ENCODE results near the gene C2orf80.
A peak's percentile ranks its signal among the peaks of the same experiment; 100 is the strongest.
"Not testable (repeated sequence)": the region's sequence is repeated elsewhere in the genome, so short reads cannot be mapped to it uniquely, and the experiment has no call there.

The C2orf80 gene

DNA sequence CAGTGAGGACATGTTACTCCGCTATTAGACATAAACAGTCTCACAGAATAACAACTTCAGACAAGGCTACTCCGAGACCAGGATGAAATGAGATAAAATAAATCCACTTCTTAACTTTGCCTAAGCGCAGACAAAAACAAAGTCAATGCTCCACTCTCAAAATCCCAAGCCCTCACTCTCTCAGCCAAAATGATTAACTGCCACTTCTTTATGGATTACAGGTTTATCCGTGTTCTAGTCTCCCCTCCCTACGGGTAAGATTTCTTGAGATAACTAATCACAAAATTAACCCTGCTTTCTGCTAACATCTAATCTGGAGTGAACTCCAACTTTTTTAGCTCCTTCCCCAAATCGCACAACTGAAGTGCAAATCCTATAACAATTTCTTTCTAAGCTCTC lies 59.1 kb downstream of the C2orf80 start:
- no peak for DNase-seq

DNA sequence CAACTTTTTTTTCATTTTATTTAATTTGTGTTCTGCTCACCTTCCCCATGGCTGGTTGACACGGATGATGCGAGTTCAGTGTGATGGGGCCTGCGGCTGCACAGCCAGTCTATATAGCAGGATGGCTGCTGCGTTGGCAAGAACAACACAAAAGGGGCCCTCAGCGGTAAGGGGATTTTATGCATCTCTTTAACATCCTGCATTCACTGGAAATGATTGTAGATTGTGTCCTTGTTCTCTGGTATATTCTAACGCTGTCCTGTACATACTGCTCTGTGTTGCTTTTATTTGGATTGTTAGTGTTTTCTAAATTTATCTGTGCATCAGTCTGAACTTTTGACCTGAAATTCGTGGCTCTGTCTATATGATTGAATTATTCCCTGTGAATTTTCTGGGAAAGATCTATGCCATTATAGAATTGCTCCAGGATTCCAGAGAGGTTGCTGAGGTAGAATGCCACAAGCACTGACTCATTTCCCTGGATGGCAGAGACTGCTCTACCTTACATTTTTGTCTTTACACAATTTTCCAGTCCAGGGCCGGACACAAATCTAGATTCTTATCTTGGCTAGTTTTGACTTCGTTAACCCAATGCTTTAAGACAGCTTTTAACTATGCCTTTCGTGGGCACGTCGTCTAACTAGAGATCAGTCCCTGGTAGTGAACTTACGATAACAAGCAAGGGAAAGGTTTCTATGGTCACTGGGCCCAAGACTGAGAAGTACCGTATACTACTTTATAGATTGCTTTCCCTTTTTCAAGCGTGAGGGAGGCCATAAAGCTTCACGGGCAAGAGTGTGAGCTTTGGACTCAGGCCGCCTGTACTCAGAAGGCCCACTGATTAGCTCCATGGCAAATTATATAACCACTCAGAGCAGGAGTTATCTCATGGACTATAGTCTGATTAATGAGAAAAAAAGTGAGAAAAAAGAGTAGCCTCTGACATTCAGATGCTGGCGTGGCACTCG lies 59.8 kb downstream of the C2orf80 start, which contains the start of gene CRYGC:
Gene CRYGC (minus strand): TSS at position 85 of the 968 bp plus-strand sequence. CDS start 36 bp downstream, at position 49.
- no peak for DNase-seq

DNA sequence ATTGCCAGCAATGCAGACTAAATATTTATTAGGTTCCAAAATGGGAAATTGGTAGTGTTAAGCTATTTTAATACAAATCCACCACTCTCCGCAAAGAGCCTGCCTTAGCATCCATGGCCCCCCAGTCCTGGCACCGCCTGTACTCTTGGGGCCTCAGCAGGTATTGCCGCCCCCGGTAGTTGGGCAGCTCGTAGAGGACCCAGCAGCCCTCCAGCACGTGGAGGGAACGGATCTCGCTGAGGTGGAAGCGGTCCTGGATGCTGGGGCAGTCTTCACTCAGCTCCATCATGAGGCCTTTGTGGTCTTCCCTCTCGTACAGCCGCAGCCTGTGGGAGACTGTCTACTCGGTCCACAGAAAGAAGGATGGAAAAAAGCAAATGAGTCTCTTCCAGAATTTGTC lies 61.7 kb downstream of the C2orf80 start:
- DNase-seq: no peak

DNA sequence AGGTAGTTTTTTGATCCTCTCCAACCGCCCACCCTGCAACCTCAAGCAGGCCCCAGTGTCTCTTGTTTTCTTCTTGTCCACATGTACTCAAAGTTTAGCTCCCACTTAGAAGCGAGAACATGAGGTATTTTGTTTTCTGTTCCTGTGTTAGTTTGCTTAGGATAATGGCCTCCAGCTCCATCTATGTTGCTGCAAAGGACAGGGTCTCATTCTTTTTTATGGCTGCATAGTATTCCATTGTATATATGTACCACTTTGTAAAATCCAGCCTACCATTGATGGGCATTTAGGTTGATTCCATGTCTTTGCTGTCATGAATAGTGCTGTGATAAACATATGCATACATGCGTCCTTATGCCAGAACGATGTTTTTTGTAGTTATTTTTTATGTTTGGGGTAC lies 62.7 kb downstream of the C2orf80 start:
- no peak for DNase-seq

DNA sequence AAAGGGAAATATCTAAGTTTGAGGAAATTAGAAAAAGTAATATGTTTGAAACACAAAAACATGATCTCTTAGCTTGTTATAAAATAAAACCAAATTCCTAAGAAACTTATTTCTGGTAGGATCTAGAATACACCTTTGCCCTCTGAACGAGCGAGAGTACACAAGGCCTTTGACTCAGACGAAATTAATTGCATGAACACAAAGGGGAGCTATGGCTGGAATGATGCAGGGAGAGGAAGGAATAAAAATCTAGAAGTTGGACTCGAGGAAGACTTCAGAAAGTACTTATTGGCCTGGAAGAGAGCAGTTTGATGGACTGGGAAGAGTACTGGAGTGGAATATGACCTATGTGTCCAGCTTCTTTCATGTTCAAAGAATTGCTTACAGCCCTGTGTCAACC lies 64.6 kb downstream of the C2orf80 start:
- DNase-seq: no peak

DNA sequence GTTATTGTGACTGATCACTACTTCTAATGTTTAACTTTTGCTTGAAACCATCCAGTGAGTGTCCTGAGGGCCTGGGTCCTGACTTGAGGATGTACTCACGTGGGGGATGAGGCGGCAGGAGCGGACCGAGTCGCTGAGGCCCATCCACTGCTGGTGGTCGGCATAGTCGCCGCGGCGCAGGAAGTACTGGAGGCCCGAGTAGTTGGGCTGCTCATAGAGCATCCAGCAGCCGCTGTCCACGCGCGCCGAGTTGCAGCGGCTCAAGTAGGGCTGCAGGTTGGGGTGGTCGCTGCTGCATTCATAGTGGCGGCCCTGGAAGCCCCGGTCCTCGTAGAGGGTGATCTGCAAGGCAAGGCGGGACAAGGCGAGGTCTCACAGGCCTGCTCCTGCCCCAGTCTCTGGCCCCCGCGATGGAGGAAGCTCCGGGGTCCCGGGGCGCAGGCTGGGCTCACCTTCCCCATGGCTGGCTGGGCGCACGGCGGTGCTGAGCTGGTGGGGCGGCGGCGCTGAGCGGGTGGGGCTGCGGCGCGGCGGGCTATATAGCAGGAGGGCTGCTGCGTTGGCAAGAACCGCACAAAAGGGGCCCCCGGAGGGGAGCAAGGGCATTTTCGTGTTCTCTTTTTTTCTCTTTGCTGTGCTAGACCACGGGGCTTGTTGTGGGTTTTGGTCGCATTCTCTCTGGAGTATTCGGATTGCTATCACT lies 65.7 kb downstream of the C2orf80 start, which contains the start of gene CRYGD:
Gene CRYGD (minus strand): TSS at position 512 of the 703 bp plus-strand sequence. CDS start 51 bp downstream, at position 461.
- DNase-seq: peak; percentile 4

DNA sequence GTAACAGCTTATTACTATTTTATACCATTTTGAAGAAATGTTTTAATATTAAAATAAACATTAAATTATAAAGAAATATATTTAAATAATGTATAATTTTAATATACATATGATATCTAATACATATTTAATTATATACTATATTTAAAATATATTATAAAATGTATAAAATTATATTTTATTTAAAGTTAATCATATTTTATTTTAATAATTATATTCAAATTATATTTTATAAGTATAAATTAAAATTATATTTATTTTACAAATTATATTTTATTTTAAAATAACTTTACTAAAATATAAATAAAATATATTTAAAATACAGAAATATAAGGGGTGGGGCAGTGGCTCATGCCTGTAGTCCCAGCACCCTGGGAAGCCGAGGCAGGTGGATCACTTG lies 67.6 kb downstream of the C2orf80 start:
- no peak for DNase-seq

DNA sequence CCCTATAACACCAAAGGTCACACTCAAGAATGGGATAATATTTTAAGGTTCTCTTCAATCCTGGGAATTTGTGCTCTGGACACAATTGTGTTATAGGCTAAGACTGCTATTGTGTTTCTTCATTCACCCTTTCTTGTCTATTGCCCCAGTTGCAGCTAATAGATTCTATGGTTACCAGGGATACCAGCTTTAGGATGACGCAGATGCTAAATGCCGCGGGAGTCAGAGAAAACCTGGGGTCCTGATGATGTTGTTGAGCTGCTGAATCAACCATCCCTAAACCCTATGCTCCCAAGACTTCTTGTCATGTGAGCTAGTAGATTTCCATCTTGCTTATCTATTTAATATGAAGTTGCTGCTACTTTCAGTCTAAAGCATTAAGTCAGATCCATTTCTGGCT lies 70.9 kb downstream of the C2orf80 start:
- no peak for DNase-seq

DNA sequence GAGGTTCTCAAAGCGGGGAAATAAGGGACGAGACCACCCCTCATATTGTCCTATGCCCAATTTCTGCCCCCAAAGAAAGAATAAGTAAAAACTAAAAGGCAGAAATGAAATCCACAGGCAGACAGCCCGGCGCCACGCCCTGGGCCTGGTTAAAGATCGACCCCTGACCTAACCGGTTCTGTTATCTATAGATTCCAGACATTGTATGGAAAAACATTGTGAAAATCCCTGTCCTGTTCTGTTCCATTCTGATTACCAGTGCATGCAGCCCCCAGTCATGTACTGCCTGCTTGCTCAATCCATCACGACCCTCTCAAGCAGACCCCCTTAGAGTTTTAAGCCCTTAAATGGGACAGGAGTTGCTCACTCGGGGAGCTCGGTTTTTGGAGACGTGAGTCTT lies 72.4 kb downstream of the C2orf80 start:
- DNase-seq: not testable (repeated sequence)

Measured in suppressor macrophage treated with lipopolysaccharide for 4 hours (primary cell).